Measurements from ENCODE around the gene FARS2.
A peak's percentile ranks its signal among the peaks of the same experiment; 100 is the strongest.

Gene FARS2

GRCh38 chr6:5507131-5507681 lies 245.9 kb downstream of the FARS2 start:
- no peak for DNase-seq (ENCODE audit: low read depth)

DNA sequence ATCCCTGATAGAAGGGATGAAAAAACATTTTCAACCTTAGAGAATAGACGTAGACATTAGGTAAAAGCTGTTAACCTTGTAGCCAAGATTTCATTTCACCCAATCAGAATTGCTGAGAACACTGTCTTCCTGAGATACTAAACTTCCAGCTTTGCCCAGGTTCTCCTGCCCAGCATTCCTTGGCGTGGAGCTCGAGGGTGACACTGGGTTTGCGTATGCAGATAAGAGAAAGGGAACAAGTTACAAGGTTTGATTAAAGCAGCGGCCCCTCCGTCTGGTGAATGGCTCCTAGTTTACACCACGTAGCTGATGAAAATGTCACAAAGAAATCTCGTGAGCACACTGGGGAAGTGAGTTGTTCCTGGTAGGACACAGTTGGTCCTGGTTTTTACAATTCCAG lies 247.8 kb downstream of the FARS2 start:
- no peak for DNase-seq (ENCODE audit: low read depth)

DNA sequence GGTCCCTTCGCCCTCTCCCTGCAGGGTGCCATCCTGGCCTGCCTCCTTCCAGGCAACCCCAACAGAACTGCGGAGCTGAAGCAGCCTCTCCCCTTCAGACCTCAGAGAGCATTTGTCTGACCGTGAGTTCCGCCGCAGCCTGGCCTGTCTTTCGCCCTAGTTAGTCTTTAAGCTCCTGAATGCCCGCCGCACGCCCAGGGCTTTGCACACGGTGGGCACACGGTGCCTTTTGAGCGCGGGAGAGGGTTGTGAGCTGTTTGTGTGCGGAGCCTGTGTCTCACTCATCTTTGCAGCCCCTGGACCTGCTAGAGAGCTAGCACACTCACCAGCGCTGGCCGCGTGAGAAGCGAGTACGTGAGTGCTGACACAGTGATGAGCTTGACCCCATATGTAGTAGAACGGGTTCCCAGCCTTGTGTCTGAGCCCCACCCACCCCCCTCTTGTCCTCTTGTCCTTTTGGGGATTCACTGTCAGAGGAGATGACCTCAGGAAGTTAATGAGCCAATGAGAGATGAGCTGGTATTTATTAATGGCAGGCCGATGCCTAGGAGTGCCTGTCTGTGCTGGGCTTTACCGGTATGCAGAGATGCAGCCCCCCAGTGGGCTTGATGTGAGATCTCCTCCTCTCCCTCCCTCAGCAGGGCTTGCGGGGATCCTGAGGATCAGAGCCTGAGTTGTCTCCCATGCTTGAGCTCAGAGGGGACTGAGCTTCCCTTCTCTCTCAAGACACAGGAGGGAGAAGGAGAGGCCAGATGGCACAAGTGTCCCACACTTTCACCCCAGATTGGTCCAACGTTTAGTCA lies 249.2 kb downstream of the FARS2 start:
- DNase-seq (ENCODE audit: low read depth): no peak

DNA sequence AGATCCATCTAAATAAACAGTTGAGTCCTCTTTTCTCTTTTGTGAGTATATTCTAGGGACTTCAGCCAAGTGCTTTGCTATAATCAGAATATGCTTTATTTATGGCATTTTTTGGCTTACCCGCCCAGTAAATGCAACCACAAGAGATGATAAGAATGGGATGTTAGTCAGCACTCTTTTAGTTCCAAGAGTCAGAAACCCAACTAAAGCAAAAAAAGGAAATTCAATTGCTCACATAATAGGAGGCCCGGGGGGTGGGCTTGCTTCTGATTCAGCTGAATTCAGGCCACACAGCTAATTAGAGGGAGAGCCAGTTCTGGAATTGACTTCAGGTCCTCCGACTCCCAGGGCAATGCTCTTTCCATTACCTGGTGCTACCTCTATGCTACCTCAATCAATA lies 250.6 kb downstream of the FARS2 start:
- DNase-seq (ENCODE audit: low read depth): peak; percentile 92

DNA sequence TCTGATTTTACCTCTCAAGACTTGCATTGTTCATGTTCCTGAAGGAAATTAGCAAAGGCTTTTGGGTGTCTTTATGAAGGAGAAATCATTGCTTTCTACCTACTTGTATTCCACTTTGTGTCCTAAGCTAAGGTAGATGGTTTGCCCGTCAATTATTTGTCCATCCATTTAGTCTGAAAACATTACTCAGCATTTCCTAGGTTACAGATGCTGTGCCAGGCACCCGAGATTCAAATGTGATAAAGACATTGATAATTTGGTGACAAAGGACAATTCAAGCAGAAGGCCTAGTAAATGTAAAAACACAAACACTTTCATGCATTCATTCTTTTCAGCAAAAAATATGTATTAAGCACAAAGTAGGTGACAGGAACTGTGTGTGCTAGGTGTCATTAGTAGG lies 251.1 kb downstream of the FARS2 start:
- no peak for DNase-seq (ENCODE audit: low read depth)

DNA sequence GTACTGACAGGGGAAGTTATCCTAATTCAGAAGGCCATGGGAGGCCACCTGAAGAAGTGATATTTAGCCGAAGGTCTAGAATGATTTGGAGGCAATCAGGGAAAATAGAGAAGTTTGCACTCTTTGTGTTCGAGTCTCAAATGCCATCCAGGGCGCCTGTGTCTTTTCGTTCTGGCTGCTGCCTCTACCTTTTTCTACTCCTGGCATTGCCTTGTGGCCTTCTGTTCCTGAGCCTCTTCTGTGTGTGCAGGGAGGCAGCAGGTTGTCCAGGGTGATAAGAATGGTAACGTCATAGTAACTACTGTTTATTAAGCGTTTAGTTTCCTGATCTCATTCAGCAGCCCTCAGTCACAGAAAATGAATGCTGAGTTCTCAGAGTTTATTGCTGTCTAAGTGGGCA lies 252.1 kb downstream of the FARS2 start:
- no peak for DNase-seq (ENCODE audit: low read depth)

- DNase-seq (ENCODE audit: low read depth): no peak
These were observed 253.0 kb downstream of the FARS2 start for GRCh38 chr6:5514353-5514752.

- no peak for DNase-seq (ENCODE audit: low read depth)
These were observed 253.9 kb downstream of the FARS2 start for GRCh38 chr6:5515200-5515599.

DNA sequence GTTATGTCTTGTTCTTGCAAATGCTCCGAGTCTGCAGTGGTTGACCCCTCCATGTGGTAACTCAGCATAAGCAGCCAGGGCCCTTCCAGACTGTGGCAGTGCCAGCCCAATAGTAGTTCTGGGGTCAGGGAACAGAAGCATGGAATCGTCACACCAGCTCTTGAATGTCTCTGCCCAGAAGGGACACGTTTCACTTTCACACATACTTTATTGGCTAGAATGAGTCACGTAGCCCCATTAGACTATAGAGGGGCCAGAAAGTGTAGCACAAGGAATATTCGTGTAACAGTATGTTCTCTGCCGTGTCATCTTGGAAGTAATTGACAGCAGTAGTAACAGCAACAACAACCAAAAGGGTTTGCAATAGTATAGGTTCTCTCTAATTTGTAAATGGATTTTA lies 254.7 kb downstream of the FARS2 start:
- DNase-seq (ENCODE audit: low read depth): no peak

DNA sequence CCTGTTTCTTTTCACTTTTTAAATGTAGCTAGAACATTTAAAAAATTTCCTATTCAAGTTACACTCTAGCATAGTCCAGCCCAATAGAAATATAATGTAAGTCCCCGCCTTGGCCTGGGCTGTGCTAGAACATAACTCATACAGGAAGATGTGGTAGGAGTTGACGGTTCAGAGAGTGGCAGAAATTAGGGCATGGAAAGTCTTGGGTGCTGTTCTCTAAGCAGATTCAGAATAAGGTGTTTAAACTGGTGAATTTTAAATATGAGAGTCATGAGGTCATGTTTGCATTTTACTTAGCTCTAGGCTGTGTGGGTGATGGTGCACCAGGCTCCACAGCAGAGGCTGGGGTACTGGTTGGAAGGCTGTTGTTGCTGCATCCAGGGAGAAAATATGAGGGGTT lies 256.5 kb downstream of the FARS2 start:
- no peak for DNase-seq (ENCODE audit: low read depth)

GRCh38 chr6:5518936-5519491 lies 257.7 kb downstream of the FARS2 start:
- DNase-seq (ENCODE audit: low read depth): peak; percentile 14

GRCh38 chr6:5520796-5521195 lies 259.5 kb downstream of the FARS2 start:
- DNase-seq (ENCODE audit: low read depth): no peak

- no peak for DNase-seq (ENCODE audit: low read depth)
These were observed 260.0 kb downstream of the FARS2 start for GRCh38 chr6:5521322-5521721.

DNA sequence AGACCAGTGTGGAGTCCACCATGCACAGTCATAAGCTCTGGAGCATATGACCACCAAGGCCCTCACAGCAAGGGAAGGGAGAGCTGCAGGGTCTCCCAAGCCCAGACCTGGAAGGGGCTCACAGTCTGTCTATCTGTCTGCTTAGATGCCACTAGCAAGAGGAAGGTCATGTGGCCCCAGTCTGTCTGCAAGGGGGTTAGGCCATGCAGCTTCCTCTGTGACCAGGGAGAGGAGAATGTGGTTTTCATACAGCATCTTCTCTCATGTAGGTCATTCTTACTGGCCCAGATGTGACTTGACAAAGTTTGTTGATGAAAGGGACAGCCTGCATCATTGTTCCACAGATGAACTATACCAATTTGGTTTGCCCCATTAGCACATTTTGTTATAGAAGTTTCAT lies 260.8 kb downstream of the FARS2 start:
- DNase-seq (ENCODE audit: low read depth): no peak

DNA sequence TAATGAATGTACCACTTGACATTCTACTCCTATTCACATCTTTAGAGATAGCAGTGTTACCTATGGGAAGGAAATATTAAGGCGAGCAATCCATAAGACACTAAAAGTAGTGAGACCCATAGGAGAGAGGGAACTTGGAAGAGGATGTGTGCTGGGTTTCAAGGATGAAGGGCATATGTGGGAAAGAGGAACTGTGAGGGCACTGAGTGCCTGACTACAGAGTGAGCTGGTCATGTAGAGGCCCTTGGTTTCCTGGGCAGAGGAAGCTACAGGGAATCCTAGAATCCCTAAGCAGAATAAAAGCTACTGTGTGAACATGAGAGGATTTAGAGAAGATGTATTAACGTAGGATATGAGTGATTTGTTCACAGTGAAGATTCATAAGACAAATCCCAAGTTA lies 262.8 kb downstream of the FARS2 start:
- no peak for DNase-seq (ENCODE audit: low read depth)

- DNase-seq (ENCODE audit: low read depth): peak; percentile 91
These were observed 263.9 kb downstream of the FARS2 start for GRCh38 chr6:5525209-5525608.

GRCh38 chr6:5529015-5529414 lies 267.7 kb downstream of the FARS2 start:
- DNase-seq (ENCODE audit: low read depth): peak; percentile 34

DNA sequence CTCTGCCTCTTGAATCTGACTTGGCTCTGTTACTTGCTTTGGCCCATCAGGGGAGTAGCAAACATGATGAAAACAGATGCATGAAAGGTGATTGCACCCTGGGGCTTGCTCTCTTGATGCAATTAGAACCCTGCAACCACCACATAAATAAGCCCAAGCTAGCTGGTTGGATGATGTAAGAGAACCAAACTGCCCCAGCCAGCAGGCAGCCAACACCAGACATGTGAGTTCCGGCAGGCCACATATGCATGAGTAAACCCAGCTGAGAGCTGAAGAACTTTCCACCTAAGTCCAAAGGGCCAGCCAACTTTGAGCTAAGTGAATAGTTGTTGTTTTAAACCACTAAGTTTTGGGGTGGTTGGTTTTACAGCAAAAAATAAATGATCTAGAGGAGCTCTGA lies 268.4 kb downstream of the FARS2 start:
- DNase-seq (ENCODE audit: low read depth): peak; percentile 21

DNA sequence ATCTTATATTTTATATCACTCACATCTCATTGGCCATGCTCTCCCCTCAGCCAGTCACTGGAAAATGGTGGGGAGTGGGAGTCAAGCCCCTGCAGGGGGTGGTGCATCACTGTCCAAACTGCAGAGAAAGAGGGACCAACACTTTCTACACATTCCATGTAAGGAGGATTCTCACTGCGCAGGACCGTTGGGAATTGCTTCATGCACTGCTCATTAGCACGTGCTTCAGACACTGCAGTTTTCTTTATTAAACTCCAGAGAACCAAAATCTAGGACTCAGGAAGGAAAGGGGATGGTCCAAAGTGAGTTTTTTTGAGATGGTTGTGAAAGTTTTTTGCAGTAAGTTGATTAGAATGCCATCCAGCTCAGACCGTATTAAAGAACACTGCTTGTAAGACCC lies 269.8 kb downstream of the FARS2 start:
- no peak for DNase-seq (ENCODE audit: low read depth)

DNA sequence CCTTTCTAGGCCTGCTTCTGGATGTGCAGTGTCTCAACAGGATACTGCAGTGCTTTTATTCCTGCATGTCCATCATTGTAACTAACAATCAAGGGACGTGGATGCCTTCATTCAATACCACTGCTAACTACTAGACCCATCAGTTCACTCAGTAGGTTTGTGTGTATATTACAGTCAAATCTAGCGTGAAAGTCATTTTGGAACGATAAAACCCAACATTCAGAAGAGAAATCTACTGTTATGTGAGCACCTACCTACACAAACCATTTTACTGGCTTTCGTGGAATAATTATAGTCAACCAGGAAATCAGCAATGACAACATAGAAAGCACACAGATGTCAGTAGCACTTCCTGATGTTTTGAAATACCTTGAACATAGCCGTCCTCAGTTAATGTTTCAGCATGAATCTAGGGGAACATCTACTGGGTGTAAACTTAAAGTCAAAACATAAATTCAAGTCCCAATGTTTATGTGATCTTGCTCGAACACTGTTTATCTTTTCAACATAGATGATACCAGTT lies 270.6 kb downstream of the FARS2 start:
- DNase-seq (ENCODE audit: low read depth): no peak

- DNase-seq (ENCODE audit: low read depth): no peak
These were observed 271.6 kb downstream of the FARS2 start for GRCh38 chr6:5532941-5533340.

GRCh38 chr6:5534643-5535042 lies 273.3 kb downstream of the FARS2 start:
- DNase-seq (ENCODE audit: low read depth): no peak

- DNase-seq (ENCODE audit: low read depth): no peak
These were observed 275.3 kb downstream of the FARS2 start for GRCh38 chr6:5536644-5537043.

DNA sequence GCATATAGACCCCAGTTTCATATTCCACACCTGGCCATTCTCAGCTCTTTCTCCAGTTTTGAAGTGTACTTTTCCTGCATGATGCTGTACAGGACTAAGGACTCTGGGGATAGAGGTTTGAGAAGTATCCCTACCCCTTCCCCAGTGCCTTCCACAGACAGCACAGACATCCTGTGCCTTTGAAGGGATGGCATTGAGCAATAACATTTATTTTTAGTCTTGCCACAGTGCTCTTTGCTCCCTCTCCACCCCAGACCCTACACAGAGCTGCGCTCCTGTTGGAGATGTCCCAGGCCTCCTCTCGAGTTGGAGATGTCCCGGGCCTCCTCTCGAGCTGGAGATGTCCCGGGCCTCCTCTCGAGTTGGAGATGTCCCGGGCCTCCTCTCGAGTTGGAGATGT lies 275.8 kb downstream of the FARS2 start:
- DNase-seq (ENCODE audit: low read depth): no peak

Data from amniotic epithelial cell (primary cell).